ENCODE data around the gene SNX21. TPM values are rescaled to one million over a fixed set of nuclear protein-coding genes. Genes with fewer than 3 reads are reported as not detected.

The SNX21 gene
- total RNA-seq, 2 donors from 2014 or later = 18.0 to 18.8 TPM

DNA sequence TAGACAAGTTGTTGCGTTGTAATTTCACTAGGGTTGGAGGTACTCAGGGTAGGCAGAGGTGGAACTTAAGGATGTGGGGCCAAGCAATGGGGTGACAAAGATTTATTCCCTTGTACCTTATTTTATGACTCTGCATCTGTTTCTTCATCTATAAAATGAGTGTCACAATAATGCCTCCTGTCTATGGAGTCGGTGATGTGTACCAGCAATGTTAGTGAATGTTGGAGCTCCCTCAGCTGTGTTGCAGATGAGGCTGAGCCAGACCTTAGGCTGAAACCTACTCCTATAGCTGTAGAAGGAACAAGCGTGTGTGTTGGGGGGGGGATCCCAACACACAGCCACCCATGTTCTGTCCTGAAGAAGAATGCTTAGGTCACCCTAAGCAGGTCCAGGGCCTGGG, 16.6 kb upstream of the SNX21 start:
- Mint-ChIP-seq H3K9me3 (no peaks in the 10 kb centered on the region), H3K36me3 (ENCODE audit: low read depth) (peaks cover 20% of the 10 kb centered on the region), H3K27ac (no peak overlapping the region), H3K27me3 (ENCODE audit: insufficient read depth) (peaks cover 2% of the 10 kb centered on the region), H3K4me3 (no peak overlapping the region), H3K4me1 (peaks cover 19% of the 10 kb centered on the region)
- peaks cover 10% of the 10 kb centered on the region for H3K4me1 ChIP-seq (ENCODE audit: control insufficient read depth, insufficient read depth, low read length)
- no peak for DNase-seq
- no peaks in the 10 kb centered on the region for H3K9me3 ChIP-seq (ENCODE audit: control insufficient read depth, low read length)
- H3K9ac ChIP-seq (ENCODE audit: extremely low read depth, low read length, poor library complexity, severe bottlenecking) = no peak overlapping the region
- H3K27me3 ChIP-seq (ENCODE audit: control insufficient read depth, insufficient read depth, low read length, poor library complexity, severe bottlenecking) = no peaks in the 10 kb centered on the region
- peaks cover 35% of the 10 kb centered on the region for H3K36me3 ChIP-seq (ENCODE audit: control insufficient read depth, insufficient read depth, low read length)
- no peak overlapping the region for H3K27ac ChIP-seq (ENCODE audit: low read depth, low read length)
- WGBS, 2 experiments (ENCODE audit: insufficient coverage in 1 of 2, insufficient read length in 1 of 2) = 94 to 100% methylated on average over 1 to 3 of the region's 3 CpGs
- TF ChIP-seq, protein P1, sequence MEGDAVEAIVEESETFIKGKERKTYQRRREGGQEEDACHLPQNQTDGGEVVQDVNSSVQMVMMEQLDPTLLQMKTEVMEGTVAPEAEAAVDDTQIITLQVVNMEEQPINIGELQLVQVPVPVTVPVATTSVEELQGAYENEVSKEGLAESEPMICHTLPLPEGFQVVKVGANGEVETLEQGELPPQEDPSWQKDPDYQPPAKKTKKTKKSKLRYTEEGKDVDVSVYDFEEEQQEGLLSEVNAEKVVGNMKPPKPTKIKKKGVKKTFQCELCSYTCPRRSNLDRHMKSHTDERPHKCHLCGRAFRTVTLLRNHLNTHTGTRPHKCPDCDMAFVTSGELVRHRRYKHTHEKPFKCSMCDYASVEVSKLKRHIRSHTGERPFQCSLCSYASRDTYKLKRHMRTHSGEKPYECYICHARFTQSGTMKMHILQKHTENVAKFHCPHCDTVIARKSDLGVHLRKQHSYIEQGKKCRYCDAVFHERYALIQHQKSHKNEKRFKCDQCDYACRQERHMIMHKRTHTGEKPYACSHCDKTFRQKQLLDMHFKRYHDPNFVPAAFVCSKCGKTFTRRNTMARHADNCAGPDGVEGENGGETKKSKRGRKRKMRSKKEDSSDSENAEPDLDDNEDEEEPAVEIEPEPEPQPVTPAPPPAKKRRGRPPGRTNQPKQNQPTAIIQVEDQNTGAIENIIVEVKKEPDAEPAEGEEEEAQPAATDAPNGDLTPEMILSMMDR (conservative IDR thresholded peaks at IDR 0.05) = no peak
- H3K4me3 ChIP-seq (ENCODE audit: low read length) = no peak overlapping the region

DNA sequence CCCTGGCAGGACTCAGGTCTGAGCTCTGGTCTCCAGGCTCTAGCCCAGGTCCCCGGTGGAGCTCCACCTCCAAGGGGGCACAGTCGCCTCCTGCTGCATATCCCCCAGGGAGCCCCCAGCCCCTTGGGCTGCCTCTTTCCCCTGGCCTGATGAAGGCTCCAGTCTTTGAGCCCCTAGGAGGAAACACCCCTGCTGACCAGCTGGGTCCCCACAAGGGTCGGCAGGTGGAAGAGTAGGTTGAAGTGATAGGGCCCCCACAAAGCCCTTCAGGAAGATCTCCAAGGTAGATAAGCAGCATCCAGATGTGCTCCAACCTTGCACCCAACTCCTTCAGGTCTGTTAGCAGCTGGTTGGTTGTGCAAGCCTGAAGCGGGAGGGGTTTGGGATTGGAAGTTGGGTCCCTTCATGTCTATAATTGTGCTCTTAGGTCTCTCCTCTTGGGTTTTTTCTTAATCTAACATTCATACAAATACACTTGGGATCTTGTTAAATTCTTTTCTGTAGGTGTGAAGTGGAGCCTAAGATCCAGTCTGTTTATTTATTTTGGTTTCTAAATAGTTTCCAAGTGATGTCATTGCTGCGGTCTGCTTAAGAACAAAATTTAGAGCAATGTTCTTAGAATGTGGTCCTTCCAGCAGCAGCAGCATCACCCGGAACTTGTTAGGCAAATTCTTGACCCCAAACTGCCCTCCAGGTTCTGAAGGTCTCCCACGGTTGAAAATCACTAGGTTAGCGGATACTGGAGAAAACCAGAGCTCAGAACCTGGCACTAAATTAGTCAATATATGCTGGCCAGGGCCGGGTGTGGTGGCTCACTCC, 16.0 kb upstream of the SNX21 start:
- H3K4me1 ChIP-seq (ENCODE audit: control insufficient read depth, insufficient read depth, low read length) = peaks cover 10% of the 10 kb centered on the region
- H3K27me3 ChIP-seq (ENCODE audit: control insufficient read depth, insufficient read depth, low read length, poor library complexity, severe bottlenecking) = peaks cover 3% of the 10 kb centered on the region
- TF ChIP-seq, protein P1 (conservative IDR thresholded peaks at IDR 0.05) = no peak
- H3K36me3 ChIP-seq (ENCODE audit: control insufficient read depth, insufficient read depth, low read length) = peaks cover 35% of the 10 kb centered on the region
- H3K4me3 ChIP-seq (ENCODE audit: low read length) = no peak overlapping the region
- Mint-ChIP-seq H3K4me3 (no peak overlapping the region), H3K36me3 (ENCODE audit: low read depth) (peaks cover 20% of the 10 kb centered on the region), H3K27ac (peak overlapping the region; percentile 75), H3K9me3 (no peaks in the 10 kb centered on the region), H3K4me1 (peaks cover 20% of the 10 kb centered on the region), H3K27me3 (ENCODE audit: insufficient read depth) (peaks cover 9% of the 10 kb centered on the region)
- no peaks in the 10 kb centered on the region for H3K9me3 ChIP-seq (ENCODE audit: control insufficient read depth, low read length)
- WGBS, 2 experiments (ENCODE audit: insufficient coverage in 1 of 2, insufficient read length in 1 of 2) = 93 to 97% methylated on average over 5 to 8 of the region's 9 CpGs
- H3K27ac ChIP-seq (ENCODE audit: low read depth, low read length) = peak overlapping the region; percentile 25
- no peak for DNase-seq
- no peak overlapping the region for H3K9ac ChIP-seq (ENCODE audit: extremely low read depth, low read length, poor library complexity, severe bottlenecking)

DNA sequence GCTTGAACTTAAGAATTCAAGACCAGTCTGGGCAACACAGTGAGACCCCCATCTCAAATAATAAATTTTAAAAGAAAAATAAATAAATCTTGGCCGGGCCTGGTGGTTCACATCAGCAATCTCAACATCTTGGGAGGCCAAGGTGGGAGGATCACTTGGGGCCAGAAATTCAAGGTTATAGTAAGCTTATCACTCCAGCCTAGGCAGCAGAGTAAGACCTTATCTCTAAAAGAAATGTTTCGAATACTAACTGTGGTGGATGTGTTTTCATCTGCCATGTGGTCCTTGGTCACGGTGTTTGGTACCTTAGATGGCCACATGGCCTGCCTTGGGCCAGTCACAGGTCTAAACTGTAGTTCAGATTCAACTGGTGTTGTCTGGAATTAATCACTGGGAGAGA, 15.4 kb upstream of the SNX21 start:
- Mint-ChIP-seq H3K36me3 (ENCODE audit: low read depth) (peaks cover 18% of the 10 kb centered on the region), H3K4me3 (no peak overlapping the region), H3K9me3 (no peaks in the 10 kb centered on the region), H3K4me1 (peaks cover 17% of the 10 kb centered on the region), H3K27me3 (ENCODE audit: insufficient read depth) (peaks cover 15% of the 10 kb centered on the region), H3K27ac (peak overlapping the region; percentile 60)
- no peak for DNase-seq
- Histone ChIP-seq H3K4me1 (ENCODE audit: control insufficient read depth, insufficient read depth, low read length) (peaks cover 10% of the 10 kb centered on the region), H3K27ac (ENCODE audit: low read depth, low read length) (no peak overlapping the region), H3K36me3 (ENCODE audit: control insufficient read depth, insufficient read depth, low read length) (peaks cover 35% of the 10 kb centered on the region), H3K9me3 (ENCODE audit: control insufficient read depth, low read length) (no peaks in the 10 kb centered on the region), H3K4me3 (ENCODE audit: low read length) (no peak overlapping the region), H3K9ac (ENCODE audit: extremely low read depth, low read length, poor library complexity, severe bottlenecking) (no peak overlapping the region), H3K27me3 (ENCODE audit: control insufficient read depth, insufficient read depth, low read length, poor library complexity, severe bottlenecking) (peaks cover 10% of the 10 kb centered on the region)
- WGBS, 2 experiments (ENCODE audit: insufficient coverage in 1 of 2, insufficient read length in 1 of 2) = 73 to 84% methylated on average over 3 of the region's 3 CpGs
- TF ChIP-seq, protein P1 (conservative IDR thresholded peaks at IDR 0.05) = no peak
